Body of pancreas (tissue), 4 donors: ENCODE measurements around the gene UBB.

ENCODE experiments used
- CTCF ChIP-seq, 7 experiments: fragments of 450-650 bp in 4 of 7; fragments of 200-600 bp in 3 of 7; sonication (generic) in 3 of 7; IDR thresholded peaks; one replicate each; pipeline ENCODE4 v1.5.1; 2016 to 2019; ENCODE audit warnings: antibody characterized with exemption in 7 of 7
- POLR2A ChIP-seq, 3 donors: fragments of 450-650 bp; IDR thresholded peaks; one replicate each; pipeline ENCODE4 v1.6.1; 2016; ENCODE audit warnings: antibody characterized with exemption in 3 of 3, mild to moderate bottlenecking in 2 of 3

GRCh38 chr17:16380640-16381495, at the start of gene UBB:
- TF ChIP-seq POLR2A (IDR thresholded peaks at IDR 0.05) (peak; percentile 97 to 100 (median 100)), CTCF (IDR thresholded peaks at IDR 0.05) (no peak)
